GM10847 (cell line): Measurements from ENCODE around the gene PPP1R3E.

Source experiments
- POLR2A ChIP-seq: IDR thresholded peaks from 2 replicates; pipeline ENCODE4 v1.6.1; 2011; ENCODE audit not compliant: insufficient read length; ENCODE audit errors: extremely low read depth

PPP1R3E gene

GRCh38 chr14:23326491-23327332 lies 24.1 kb upstream of the PPP1R3E start:
- no peak for TF ChIP-seq POLR2A

- TF ChIP-seq POLR2A: no peak
Observed at GRCh38 chr14:23324993-23325392, 22.3 kb upstream of the PPP1R3E start.

GRCh38 chr14:23324455-23324846 lies 21.8 kb upstream of the PPP1R3E start:
- no peak for TF ChIP-seq POLR2A

GRCh38 chr14:23323838-23324454 lies 21.3 kb upstream of the PPP1R3E start:
- no peak for TF ChIP-seq POLR2A

- TF ChIP-seq POLR2A: no peak
Observed at GRCh38 chr14:23322568-23323517, 20.2 kb upstream of the PPP1R3E start.

- peak; percentile 6 for TF ChIP-seq POLR2A
Observed at GRCh38 chr14:23321572-23322547, 19.2 kb upstream of the PPP1R3E start.

GRCh38 chr14:23320584-23321571 lies 18.2 kb upstream of the PPP1R3E start, which contains the start of gene PABPN1:
TSS of gene PABPN1 (plus strand) at chr14:23321457. CDS start at chr14:23321470, 13 bp downstream.
- peak; percentile 49 for TF ChIP-seq POLR2A

GRCh38 chr14:23319746-23320583 lies 17.3 kb upstream of the PPP1R3E start:
- TF ChIP-seq POLR2A: no peak

GRCh38 chr14:23316300-23316699 lies 13.6 kb upstream of the PPP1R3E start:
- no peak for TF ChIP-seq POLR2A

- TF ChIP-seq POLR2A: no peak
Observed at GRCh38 chr14:23310546-23310945, 7.9 kb upstream of the PPP1R3E start.

GRCh38 chr14:23308721-23309445 lies 6.2 kb upstream of the PPP1R3E start:
- TF ChIP-seq POLR2A: no peak
